ENCODE data around the gene CMBL.
"Not testable (repeated sequence)": the region's sequence is repeated elsewhere in the genome, so short reads cannot be mapped to it uniquely, and the experiment has no call there.

The CMBL gene

DNA sequence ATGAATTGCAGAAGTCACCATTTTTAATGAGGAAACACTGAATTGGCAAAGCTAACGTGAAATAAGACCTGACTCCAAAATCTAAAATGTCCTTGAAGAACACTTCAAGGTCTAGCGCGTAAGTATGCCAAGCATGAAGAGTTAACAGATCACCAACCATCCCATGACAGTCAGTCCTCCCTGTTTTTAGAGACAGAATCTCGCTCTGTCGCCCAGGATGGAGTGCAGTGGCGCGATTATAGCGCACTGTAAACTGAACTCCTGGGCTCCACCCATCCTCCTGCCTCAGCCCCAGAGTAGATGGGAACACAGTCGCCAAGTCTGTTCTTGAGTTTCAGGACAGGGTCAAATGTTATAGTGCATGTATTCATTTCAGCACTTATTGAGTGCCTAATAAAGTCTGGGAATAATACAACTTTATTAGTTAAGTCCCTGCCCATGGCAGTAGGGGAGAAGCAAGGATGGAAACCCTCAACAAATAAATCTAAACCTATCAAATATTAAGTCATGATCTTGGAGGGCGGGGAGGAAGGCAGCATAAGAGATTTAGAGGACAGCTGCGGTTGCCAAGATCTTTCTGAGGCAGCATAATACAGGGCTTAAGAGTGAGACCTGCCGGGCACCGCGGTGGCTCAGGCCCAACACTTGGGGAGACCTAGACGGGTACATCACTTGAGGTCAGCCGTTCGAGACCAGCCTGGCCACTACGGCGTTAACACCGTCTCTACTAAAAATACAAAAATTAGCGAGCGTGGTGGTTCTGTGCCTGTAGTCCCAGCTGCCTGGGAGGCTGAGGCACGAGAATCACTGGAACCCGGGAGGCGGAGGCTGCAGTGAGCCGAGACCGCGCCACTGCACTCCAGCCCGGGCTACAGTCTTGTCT, 59.1 kb downstream of the CMBL start:
- peaks cover 62% of the 10 kb centered on the region for H3K79me2 ChIP-seq (ENCODE audit: insufficient read depth, low read length)
- peak overlapping the region; percentile 88 for H3K9ac ChIP-seq (ENCODE audit: low read depth, low read length, poor library complexity, severe bottlenecking)
- no peaks in the 10 kb centered on the region for H3K9me2 ChIP-seq (replicated peaks; ENCODE audit: low read depth, low read length)
- H2AFZ ChIP-seq (ENCODE audit: low read length): peak overlapping the region; percentile 86; the same call in 1 of the 2 replicates
- no peaks in the 10 kb centered on the region for H3K36me3 ChIP-seq (ENCODE audit: insufficient read depth, low read length)
- peaks cover 31% of the 10 kb centered on the region for H4K20me1 ChIP-seq (ENCODE audit: insufficient read depth, low read length, poor library complexity, severe bottlenecking)
- peak overlapping the region; percentile 78 for H3K4me3 ChIP-seq (ENCODE audit: low read length, poor library complexity, severe bottlenecking)
- no peaks in the 10 kb centered on the region for H3K9me3 ChIP-seq (ENCODE audit: insufficient read depth, low read depth, low read length)
- no peaks in the 10 kb centered on the region for H3K27me3 ChIP-seq (ENCODE audit: insufficient read depth, low read length, poor library complexity, severe bottlenecking)
- TF ChIP-seq, protein P1, sequence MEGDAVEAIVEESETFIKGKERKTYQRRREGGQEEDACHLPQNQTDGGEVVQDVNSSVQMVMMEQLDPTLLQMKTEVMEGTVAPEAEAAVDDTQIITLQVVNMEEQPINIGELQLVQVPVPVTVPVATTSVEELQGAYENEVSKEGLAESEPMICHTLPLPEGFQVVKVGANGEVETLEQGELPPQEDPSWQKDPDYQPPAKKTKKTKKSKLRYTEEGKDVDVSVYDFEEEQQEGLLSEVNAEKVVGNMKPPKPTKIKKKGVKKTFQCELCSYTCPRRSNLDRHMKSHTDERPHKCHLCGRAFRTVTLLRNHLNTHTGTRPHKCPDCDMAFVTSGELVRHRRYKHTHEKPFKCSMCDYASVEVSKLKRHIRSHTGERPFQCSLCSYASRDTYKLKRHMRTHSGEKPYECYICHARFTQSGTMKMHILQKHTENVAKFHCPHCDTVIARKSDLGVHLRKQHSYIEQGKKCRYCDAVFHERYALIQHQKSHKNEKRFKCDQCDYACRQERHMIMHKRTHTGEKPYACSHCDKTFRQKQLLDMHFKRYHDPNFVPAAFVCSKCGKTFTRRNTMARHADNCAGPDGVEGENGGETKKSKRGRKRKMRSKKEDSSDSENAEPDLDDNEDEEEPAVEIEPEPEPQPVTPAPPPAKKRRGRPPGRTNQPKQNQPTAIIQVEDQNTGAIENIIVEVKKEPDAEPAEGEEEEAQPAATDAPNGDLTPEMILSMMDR (conservative IDR thresholded peaks at IDR 0.05; ENCODE audit: low read length): no peak
- TF ChIP-seq EZH2phosphoT487 (IDR thresholded peaks at IDR 0.05; ENCODE audit: borderline replicate concordance): no peak
- H3K4me2 ChIP-seq (ENCODE audit: low read depth, low read length, poor library complexity, severe bottlenecking): peak overlapping the region; percentile 93
- peaks cover 34% of the 10 kb centered on the region for H3K4me1 ChIP-seq (ENCODE audit: insufficient read depth, low read length, poor library complexity, severe bottlenecking)
- H3F3A ChIP-seq (ENCODE audit: low read depth): no peaks in the 10 kb centered on the region

DNA sequence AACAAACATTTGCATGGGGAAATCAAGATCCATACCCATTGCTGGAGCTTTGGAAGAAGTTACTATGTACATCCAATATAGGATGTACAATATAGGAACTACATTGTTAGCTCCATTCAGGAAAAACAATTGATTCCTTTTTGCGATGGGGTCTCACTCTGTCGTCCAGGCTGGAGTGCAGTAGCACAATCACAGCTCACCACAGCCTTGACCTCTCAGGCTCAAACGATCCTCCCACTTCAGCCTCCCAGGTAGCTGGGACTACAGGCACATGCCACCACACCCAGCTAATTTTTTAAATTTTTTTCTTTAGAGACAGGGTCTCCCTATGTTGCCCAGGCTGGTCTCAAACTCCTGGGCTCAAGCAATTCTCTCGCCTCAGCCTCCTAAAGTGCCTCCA, 60.5 kb downstream of the CMBL start:
- not testable (repeated sequence) for H3K9ac ChIP-seq (ENCODE audit: low read depth, low read length, poor library complexity, severe bottlenecking); H3K4me3 ChIP-seq (ENCODE audit: low read length, poor library complexity, severe bottlenecking); H3K36me3 ChIP-seq (ENCODE audit: insufficient read depth, low read length); H3K9me2 ChIP-seq (replicated peaks; ENCODE audit: low read depth, low read length); H2AFZ ChIP-seq (ENCODE audit: low read length); H3K27me3 ChIP-seq (ENCODE audit: insufficient read depth, low read length, poor library complexity, severe bottlenecking); H3F3A ChIP-seq (ENCODE audit: low read depth); H3K9me3 ChIP-seq (ENCODE audit: insufficient read depth, low read depth, low read length); H3K4me2 ChIP-seq (ENCODE audit: low read depth, low read length, poor library complexity, severe bottlenecking)
- Histone ChIP-seq H3K4me1 (ENCODE audit: insufficient read depth, low read length, poor library complexity, severe bottlenecking) (peaks cover 26% of the 10 kb centered on the region), H3K79me2 (ENCODE audit: insufficient read depth, low read length) (peaks cover 48% of the 10 kb centered on the region), H4K20me1 (ENCODE audit: insufficient read depth, low read length, poor library complexity, severe bottlenecking) (peaks cover 19% of the 10 kb centered on the region)

DNA sequence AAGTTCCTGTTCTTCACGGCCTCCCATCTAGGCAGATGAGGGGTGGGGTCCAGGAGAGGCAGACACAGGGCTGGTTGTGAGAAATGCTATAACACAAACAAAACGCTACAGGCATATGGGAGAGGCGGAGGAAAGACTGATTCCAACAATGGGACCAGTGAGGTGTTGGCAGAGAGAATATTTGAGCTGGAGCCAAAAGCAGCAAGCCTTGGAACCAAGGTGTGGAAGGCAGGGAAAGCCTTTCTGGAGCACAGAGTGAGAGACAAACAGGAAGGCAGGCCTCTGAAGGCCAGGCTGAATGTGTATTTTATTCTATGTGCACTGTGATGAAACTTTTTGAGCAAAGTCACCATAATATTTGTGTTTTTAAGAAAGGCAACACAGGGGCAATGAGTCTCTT, 60.9 kb downstream of the CMBL start:
- Histone ChIP-seq H3K9me3 (ENCODE audit: insufficient read depth, low read depth, low read length) (no peaks in the 10 kb centered on the region), H3K4me3 (ENCODE audit: low read length, poor library complexity, severe bottlenecking) (no peak overlapping the region), H3K79me2 (ENCODE audit: insufficient read depth, low read length) (peaks cover 44% of the 10 kb centered on the region), H3K9ac (ENCODE audit: low read depth, low read length, poor library complexity, severe bottlenecking) (no peak overlapping the region), H3K4me2 (ENCODE audit: low read depth, low read length, poor library complexity, severe bottlenecking) (no peak overlapping the region), H3K36me3 (ENCODE audit: insufficient read depth, low read length) (no peaks in the 10 kb centered on the region), H3F3A (ENCODE audit: low read depth) (no peaks in the 10 kb centered on the region), H3K27me3 (ENCODE audit: insufficient read depth, low read length, poor library complexity, severe bottlenecking) (no peaks in the 10 kb centered on the region), H4K20me1 (ENCODE audit: insufficient read depth, low read length, poor library complexity, severe bottlenecking) (peaks cover 14% of the 10 kb centered on the region), H2AFZ (ENCODE audit: low read length) (no peak overlapping the region), H3K9me2 (replicated peaks; ENCODE audit: low read depth, low read length) (no peaks in the 10 kb centered on the region), H3K4me1 (ENCODE audit: insufficient read depth, low read length, poor library complexity, severe bottlenecking) (peaks cover 22% of the 10 kb centered on the region)
- TF ChIP-seq, protein P1 (conservative IDR thresholded peaks at IDR 0.05; ENCODE audit: low read length): no peak
- no peak for TF ChIP-seq EZH2phosphoT487 (IDR thresholded peaks at IDR 0.05; ENCODE audit: borderline replicate concordance)
